ACC112 (cell line): Measurements from ENCODE around the gene CASZ1.

ENCODE experiments used
- H2AFZ ChIP-seq: fragments of 200-600 bp; sonication (generic); one replicate; pipeline ENCODE4 v1.6.0; 2017; ENCODE audit warnings: antibody characterized with exemption, low read length; ENCODE audit not compliant: unreplicated experiment
- H3K27ac ChIP-seq: fragments of 200-600 bp; sonication (generic); 2 replicates; pipeline ENCODE4 v1.5.1; 2014; ENCODE audit warnings: low read depth, mild to moderate bottlenecking, antibody characterized with exemption, low read length, moderate library complexity
- H3K27me3 ChIP-seq: fragments of 200-600 bp; sonication (generic); 2 replicates; pipeline ENCODE4 v1.6.1; 2014; ENCODE audit warnings: mild to moderate bottlenecking, antibody characterized with exemption, low read length, moderate library complexity, mixed read lengths; ENCODE audit not compliant: insufficient read depth
- H3K36me3 ChIP-seq: fragments of 200-600 bp; sonication (generic); 2 replicates; pipeline ENCODE4 v1.6.1; 2016; ENCODE audit warnings: mild to moderate bottlenecking, antibody characterized with exemption, low read length, moderate library complexity, mixed read lengths; ENCODE audit not compliant: insufficient read depth
- H3K4me1 ChIP-seq: fragments of 200-600 bp; sonication (generic); one replicate; pipeline ENCODE4 v1.6.1; 2016; ENCODE audit warnings: low read length, mixed read lengths; ENCODE audit not compliant: insufficient read depth, unreplicated experiment, control insufficient read depth
- H3K4me3 ChIP-seq: fragments of 200-600 bp; sonication (generic); 2 replicates; pipeline ENCODE4 v1.5.1; 2014; ENCODE audit warnings: mild to moderate bottlenecking, low read depth, low read length
- H3K79me2 ChIP-seq: fragments of 200-600 bp; sonication (generic); one replicate; pipeline ENCODE4 v1.6.0; 2016; ENCODE audit warnings: low read length; ENCODE audit not compliant: control insufficient read depth, unreplicated experiment, insufficient read depth

CASZ1 gene

GRCh38 chr1:10644307-10645128 is 151.9 kb downstream of the CASZ1 start:
- no peak overlapping the region for H2AFZ ChIP-seq
- H3K4me3 ChIP-seq = no peak overlapping the region
- H3K4me1 ChIP-seq = peaks cover 12% of the 10 kb centered on the region
- H3K27ac ChIP-seq = no peak overlapping the region
- no peaks in the 10 kb centered on the region for H3K36me3 ChIP-seq
- peaks cover 2% of the 10 kb centered on the region; the same call in 1 of the 2 replicates for H3K27me3 ChIP-seq
- H3K79me2 ChIP-seq = no peaks in the 10 kb centered on the region

- Histone ChIP-seq H3K4me1 (peaks cover 12% of the 10 kb centered on the region), H3K79me2 (no peaks in the 10 kb centered on the region), H3K27ac (no peak overlapping the region), H3K27me3 (peaks cover 6% of the 10 kb centered on the region; the same call in 1 of the 2 replicates), H3K36me3 (no peaks in the 10 kb centered on the region), H3K4me3 (no peak overlapping the region), H2AFZ (no peak overlapping the region)
These were observed 152.7 kb downstream of the CASZ1 start for GRCh38 chr1:10643607-10644306.

- H3K36me3 ChIP-seq = no peaks in the 10 kb centered on the region
- H3K4me3 ChIP-seq = no peak overlapping the region
- no peak overlapping the region for H3K27ac ChIP-seq
- H2AFZ ChIP-seq = no peak overlapping the region
- no peaks in the 10 kb centered on the region for H3K79me2 ChIP-seq
- H3K27me3 ChIP-seq = peaks cover 12% of the 10 kb centered on the region; the same call in 1 of the 2 replicates
- H3K4me1 ChIP-seq = peaks cover 15% of the 10 kb centered on the region
These were observed 153.9 kb downstream of the CASZ1 start for GRCh38 chr1:10642403-10643080.

GRCh38 chr1:10641976-10642375 is 154.5 kb downstream of the CASZ1 start:
- Histone ChIP-seq H3K27ac (no peak overlapping the region), H3K4me1 (peaks cover 15% of the 10 kb centered on the region), H2AFZ (no peak overlapping the region), H3K36me3 (no peaks in the 10 kb centered on the region), H3K4me3 (no peak overlapping the region), H3K27me3 (peaks cover 12% of the 10 kb centered on the region; the same call in 1 of the 2 replicates), H3K79me2 (no peaks in the 10 kb centered on the region)

GRCh38 chr1:10640843-10641553 is 155.4 kb downstream of the CASZ1 start:
- Histone ChIP-seq H3K27ac (no peak overlapping the region), H3K4me1 (peaks cover 15% of the 10 kb centered on the region), H3K4me3 (no peak overlapping the region)

GRCh38 chr1:10639775-10640578 is 156.5 kb downstream of the CASZ1 start:
- no peak overlapping the region for H2AFZ ChIP-seq
- H3K4me3 ChIP-seq = no peak overlapping the region

More at GRCh38 chr1:10640843-10641553, 155.4 kb downstream of the CASZ1 start:
- no peaks in the 10 kb centered on the region for H3K36me3 ChIP-seq
- no peaks in the 10 kb centered on the region for H3K79me2 ChIP-seq
- peaks cover 12% of the 10 kb centered on the region; the same call in 1 of the 2 replicates for H3K27me3 ChIP-seq
- H2AFZ ChIP-seq = no peak overlapping the region

GRCh38 chr1:10639011-10639774 is 157.3 kb downstream of the CASZ1 start:
- H3K36me3 ChIP-seq = no peaks in the 10 kb centered on the region
- H2AFZ ChIP-seq = no peak overlapping the region
- H3K27ac ChIP-seq = no peak overlapping the region

More at GRCh38 chr1:10639775-10640578, 156.5 kb downstream of the CASZ1 start:
- H3K79me2 ChIP-seq = no peaks in the 10 kb centered on the region
- H3K4me1 ChIP-seq = peaks cover 15% of the 10 kb centered on the region
- no peaks in the 10 kb centered on the region for H3K36me3 ChIP-seq
- H3K27me3 ChIP-seq = peaks cover 12% of the 10 kb centered on the region; the same call in 1 of the 2 replicates
- no peak overlapping the region for H3K27ac ChIP-seq

GRCh38 chr1:10638559-10639005 is 157.9 kb downstream of the CASZ1 start:
- peaks cover 12% of the 10 kb centered on the region; the same call in 1 of the 2 replicates for H3K27me3 ChIP-seq
- peak overlapping the region; percentile 68; the same call in 1 of the 2 replicates for H3K4me3 ChIP-seq
- peaks cover 3% of the 10 kb centered on the region for H3K4me1 ChIP-seq
- no peaks in the 10 kb centered on the region for H3K36me3 ChIP-seq
- no peak overlapping the region for H3K27ac ChIP-seq
- peak overlapping the region; percentile 68 for H2AFZ ChIP-seq
- no peaks in the 10 kb centered on the region for H3K79me2 ChIP-seq

More at GRCh38 chr1:10639011-10639774, 157.3 kb downstream of the CASZ1 start:
- 0 out of 2 replicates have a peak overlapping the region, but pooled peaks have one; percentile 50 for H3K4me3 ChIP-seq
- H3K79me2 ChIP-seq = no peaks in the 10 kb centered on the region
- peaks cover 12% of the 10 kb centered on the region; the same call in 1 of the 2 replicates for H3K27me3 ChIP-seq
- peaks cover 8% of the 10 kb centered on the region for H3K4me1 ChIP-seq
